Uterus (tissue), 2 donors: Measurements from ENCODE around the gene MUC22.

Experiments
- POLR2A ChIP-seq, 2 donors: fragments of 450-650 bp; IDR thresholded peaks; one replicate each; pipeline ENCODE4 v1.6.1; 2016; ENCODE audit warnings: antibody characterized with exemption in 2 of 2, mild to moderate bottlenecking in 1 of 2, moderate library complexity in 1 of 2
- TF ChIP-seq, protein P1 (sequence below), 4 experiments: fragments of 200-600 bp in 2 of 4; fragments of 450-650 bp in 2 of 4; sonication (generic) in 2 of 4; IDR thresholded peaks; one replicate each; pipeline ENCODE4 v1.5.1; 2016 to 2019; ENCODE audit warnings: antibody characterized with exemption in 4 of 4, mild to moderate bottlenecking in 2 of 4, moderate library complexity in 1 of 4

DNA sequence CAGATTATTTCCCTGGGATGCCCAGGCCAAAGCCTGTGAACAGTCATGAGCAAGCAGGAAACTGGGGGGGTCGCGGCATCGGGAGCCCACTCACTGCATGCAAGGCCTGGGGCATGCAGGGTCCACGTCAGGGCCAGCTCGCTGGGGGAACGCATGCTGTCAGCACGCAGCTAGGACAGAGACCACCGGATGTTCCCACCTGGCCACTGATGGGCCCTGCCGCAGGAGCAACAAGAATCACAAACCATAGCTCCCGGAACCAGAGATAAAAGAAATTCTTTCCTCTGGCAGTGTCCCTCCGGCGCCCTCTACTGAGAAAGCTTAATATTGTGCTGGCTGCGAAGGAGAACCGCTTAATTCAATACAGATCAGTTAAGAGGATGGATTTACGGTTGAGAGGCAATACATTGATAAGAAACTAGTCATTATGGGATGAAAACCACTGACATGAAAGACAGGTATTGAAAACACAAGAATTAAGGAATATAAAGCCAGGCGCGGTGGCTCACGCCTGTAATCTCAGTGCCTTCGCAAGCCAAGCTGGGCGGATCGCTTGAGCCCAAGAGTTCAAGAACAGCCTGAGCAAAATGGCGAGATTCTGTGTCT is 69.5 kb downstream of the MUC22 start:
- no peak for TF ChIP-seq POLR2A (IDR thresholded peaks at IDR 0.05)
- TF ChIP-seq, protein P1, sequence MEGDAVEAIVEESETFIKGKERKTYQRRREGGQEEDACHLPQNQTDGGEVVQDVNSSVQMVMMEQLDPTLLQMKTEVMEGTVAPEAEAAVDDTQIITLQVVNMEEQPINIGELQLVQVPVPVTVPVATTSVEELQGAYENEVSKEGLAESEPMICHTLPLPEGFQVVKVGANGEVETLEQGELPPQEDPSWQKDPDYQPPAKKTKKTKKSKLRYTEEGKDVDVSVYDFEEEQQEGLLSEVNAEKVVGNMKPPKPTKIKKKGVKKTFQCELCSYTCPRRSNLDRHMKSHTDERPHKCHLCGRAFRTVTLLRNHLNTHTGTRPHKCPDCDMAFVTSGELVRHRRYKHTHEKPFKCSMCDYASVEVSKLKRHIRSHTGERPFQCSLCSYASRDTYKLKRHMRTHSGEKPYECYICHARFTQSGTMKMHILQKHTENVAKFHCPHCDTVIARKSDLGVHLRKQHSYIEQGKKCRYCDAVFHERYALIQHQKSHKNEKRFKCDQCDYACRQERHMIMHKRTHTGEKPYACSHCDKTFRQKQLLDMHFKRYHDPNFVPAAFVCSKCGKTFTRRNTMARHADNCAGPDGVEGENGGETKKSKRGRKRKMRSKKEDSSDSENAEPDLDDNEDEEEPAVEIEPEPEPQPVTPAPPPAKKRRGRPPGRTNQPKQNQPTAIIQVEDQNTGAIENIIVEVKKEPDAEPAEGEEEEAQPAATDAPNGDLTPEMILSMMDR (IDR thresholded peaks at IDR 0.05), result peak; percentile 75 to 88 (median 77)
